Adrenal gland (tissue), 5 donors: Measurements from ENCODE around the gene LIPC.

Source experiments
- CTCF ChIP-seq, 6 experiments: fragments of 450-650 bp in 4 of 6; fragments of 200-600 bp in 2 of 6; sonication (generic) in 1 of 6; IDR thresholded peaks; 1 replicate in 5 of 6; 2 replicates in 1 of 6; pipeline versions ENCODE4 v1.5.1 to v1.8.0; 2016 to 2021; ENCODE audit warnings: antibody characterized with exemption in 6 of 6, mild to moderate bottlenecking in 2 of 6, moderate library complexity in 1 of 6
- POLR2A ChIP-seq, 2 donors: fragments of 450-650 bp; IDR thresholded peaks; one replicate each; pipeline ENCODE4 v1.6.1; 2017; ENCODE audit warnings: antibody characterized with exemption in 2 of 2, mild to moderate bottlenecking in 2 of 2, moderate library complexity in 1 of 2
- donor health status: DM: no; HTN: no; CAD: no.

GRCh38 chr15:58451826-58452225, 20.0 kb downstream of the LIPC start:
- no peak for TF ChIP-seq CTCF (IDR thresholded peaks at IDR 0.05)
- TF ChIP-seq POLR2A (IDR thresholded peaks at IDR 0.05) = no peak
